M059J (cell line): ENCODE data around the gene GYS2. TPM values are rescaled to one million over a fixed set of nuclear protein-coding genes. Genes with fewer than 3 reads are reported as not detected.
A peak's percentile ranks its signal among the peaks of the same experiment; 100 is the strongest.

Experiments used
- DNase-seq: peaks from one replicate; pipeline ENCODE4 v3.0.0-alpha.2; 2012; ENCODE audit warnings: low read depth
- total RNA-seq: library from RNA; depleted of rRNA; stranded (reverse); fragments of >200 nt; shearing (Covaris generic); gene quantifications from 2 replicates; pipeline ENCODE4 v1.2.3, GENCODE V29; 2014; rRNA removed

The GYS2 gene
- total RNA-seq, 1 experiment from 2014 or later = not detected

DNA sequence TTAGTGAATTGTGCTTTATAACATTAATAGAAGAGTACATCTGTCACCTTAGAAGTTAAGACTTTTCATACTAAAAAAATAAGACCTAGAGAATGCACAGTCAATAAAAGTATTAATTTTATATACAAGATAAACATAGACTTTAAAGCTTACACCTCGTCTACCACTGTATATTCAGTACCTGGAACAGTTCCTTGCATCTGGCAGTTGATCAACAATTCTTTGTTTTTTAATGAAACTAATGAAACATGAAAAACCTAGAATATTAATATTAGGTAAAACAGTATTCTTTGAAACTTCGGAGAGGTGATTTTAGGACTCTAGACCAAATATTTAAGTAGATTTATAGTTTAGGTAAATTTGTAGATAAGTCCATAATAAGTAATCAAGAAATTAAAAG, 98.8 kb downstream of the GYS2 start:
- no peak for DNase-seq

GRCh38 chr12:21502872-21503271, 101.8 kb downstream of the GYS2 start:
- no peak for DNase-seq

DNA sequence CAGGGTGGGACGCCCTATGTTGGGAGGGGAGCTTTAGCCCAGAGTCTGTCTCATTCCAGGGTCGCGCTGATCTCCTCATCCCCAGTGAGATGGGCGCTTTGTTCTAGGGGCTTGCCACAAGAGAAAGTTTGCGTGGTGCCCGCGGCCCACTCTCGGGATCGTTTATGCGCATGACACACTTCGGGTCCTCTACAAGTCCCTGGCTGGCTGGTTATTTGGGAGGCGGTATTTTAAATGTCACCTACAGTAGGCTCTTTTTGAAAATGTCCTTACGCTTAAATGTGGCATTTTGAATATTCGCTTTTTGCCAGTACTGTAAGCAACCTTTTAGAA, 102.5 kb downstream of the GYS2 start:
- DNase-seq = peak; percentile 44

DNA sequence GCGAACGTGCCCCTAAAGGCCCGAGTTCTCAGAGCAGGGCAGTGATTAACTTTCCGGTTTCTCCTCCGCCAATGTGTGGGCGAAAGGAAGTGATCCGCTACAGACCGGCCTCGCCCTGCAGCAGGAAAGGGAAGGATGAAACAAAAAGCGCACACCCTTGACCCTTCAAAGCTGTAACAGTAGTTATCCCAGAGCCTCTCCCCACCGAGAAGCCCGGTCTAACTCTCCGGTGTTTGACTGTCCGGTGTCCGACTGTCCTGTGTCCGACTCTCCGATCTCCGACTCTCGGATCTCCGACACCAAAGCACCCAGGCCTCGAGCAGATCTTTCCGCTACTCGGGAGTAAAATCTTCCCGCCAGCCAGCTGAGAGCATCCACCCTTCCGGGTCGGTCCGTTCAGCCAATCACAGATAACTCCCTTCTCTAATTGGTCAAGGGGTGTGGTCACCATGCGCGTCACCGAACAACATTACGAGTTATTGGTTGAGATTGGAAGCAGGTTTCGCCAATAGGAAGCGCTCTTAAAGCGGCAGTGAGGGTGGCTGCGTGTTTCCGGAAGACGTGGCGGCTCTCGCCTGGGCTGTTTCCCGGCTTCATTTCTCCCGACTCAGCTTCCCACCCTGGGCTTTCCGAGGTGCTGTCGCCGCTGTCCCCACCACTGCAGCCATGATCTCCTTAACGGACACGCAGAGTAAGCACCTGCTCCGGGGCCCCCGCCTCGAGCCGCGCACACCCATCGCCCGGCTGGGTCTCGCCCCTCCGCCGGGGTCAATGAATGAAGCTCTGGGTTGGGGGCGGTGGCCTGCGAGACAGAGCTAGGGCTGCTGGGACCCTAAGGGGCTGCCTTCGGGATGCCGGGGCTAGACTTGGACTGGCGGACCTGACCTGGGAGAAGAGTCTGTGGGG, 103.1 kb downstream of the GYS2 start, which contains the start of the genes GOLT1B and RECQL:
TSS of gene GOLT1B (plus strand) at position 532 of the 906 bp plus-strand sequence. CDS start at position 667, 135 bp downstream.
TSS of gene RECQL (minus strand) at position 378 of the 906 bp plus-strand sequence. CDS start 2,065 bp downstream, outside the sequence.
- peak; percentile 98 for DNase-seq

DNA sequence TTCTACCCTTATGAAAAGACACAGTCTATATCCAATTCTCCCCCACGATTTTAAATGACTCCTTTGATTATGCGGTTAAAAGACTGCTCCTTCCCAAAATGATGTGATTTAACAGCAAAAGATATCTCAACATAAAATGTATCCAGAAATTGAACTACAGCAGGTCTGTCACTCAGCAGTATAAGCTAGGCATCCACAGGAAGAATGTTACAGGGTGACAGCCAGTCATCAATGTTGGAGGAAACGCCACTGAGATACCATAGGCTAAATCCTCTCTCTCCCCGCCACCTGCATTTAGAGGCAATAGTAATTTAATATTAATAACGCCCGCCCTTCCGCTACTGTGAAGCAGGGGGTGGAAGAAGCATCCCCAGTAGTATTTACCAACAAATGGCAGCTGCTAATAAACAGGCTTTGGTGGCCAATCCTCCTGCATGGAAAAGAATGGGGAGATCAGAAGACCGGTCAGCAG, 103.8 kb downstream of the GYS2 start:
- no peak for DNase-seq

- no peak for DNase-seq
Measured at GRCh38 chr12:21499765-21500164, 104.9 kb downstream of the GYS2 start.

Other genes starting within 250 kb of the GYS2 start
- not detected in 2 replicates for gene IAPP, start 231.9 kb downstream of the GYS2 start, total RNA-seq
- gene PYROXD1, start 167.2 kb downstream of the GYS2 start, total RNA-seq = 0.94 and 2.3 TPM in 2 replicates
- 71.3 and 92.2 TPM in 2 replicates for gene RECQL, start 103.2 kb downstream of the GYS2 start, total RNA-seq
- 95.9 and 121 TPM in 2 replicates for gene GOLT1B, start 103.1 kb downstream of the GYS2 start, total RNA-seq
- 0.39 and 0.47 TPM in 2 replicates for gene SPX, start 78.6 kb downstream of the GYS2 start, total RNA-seq
- 596 and 730 TPM in 2 replicates for gene LDHB, start 53.0 kb upstream of the GYS2 start, total RNA-seq
- not detected in 2 replicates for gene KCNJ8, start 169.9 kb upstream of the GYS2 start, total RNA-seq